Coronary artery (tissue), 2 donors: ENCODE results near the gene CCDC144A.
"Not testable (repeated sequence)": the region's sequence is repeated elsewhere in the genome, so short reads cannot be mapped to it uniquely, and the experiment has no call there.

Experiments
- DNase-seq: peaks from one replicate; pipeline ENCODE4 v3.0.0-alpha.2; 2017; ENCODE audit warnings: low spot score
- H3K27ac ChIP-seq, 2 donors: fragments of 200-600 bp; sonication (generic); one replicate each; pipeline ENCODE4 v1.5.1; 2016 to 2019
- H3K4me3 ChIP-seq: fragments of 200-600 bp; sonication (generic); 2 replicates; pipeline ENCODE4 v1.5.1; 2016; ENCODE audit warnings: mild to moderate bottlenecking, moderate library complexity

The CCDC144A gene

GRCh38 chr17:16751924-16752287 is 61.9 kb downstream of the CCDC144A start:
- not testable (repeated sequence) for H3K4me3 ChIP-seq, H3K27ac ChIP-seq, DNase-seq

GRCh38 chr17:16757520-16757919 is 67.5 kb downstream of the CCDC144A start:
- H3K27ac ChIP-seq, H3K4me3 ChIP-seq, DNase-seq: not testable (repeated sequence)

- not testable (repeated sequence) for H3K27ac ChIP-seq, DNase-seq, H3K4me3 ChIP-seq
Observed at GRCh38 chr17:16758177-16758576, 68.1 kb downstream of the CCDC144A start.

- not testable (repeated sequence) for H3K4me3 ChIP-seq, H3K27ac ChIP-seq, DNase-seq
Observed at GRCh38 chr17:16768290-16769175, 78.5 kb downstream of the CCDC144A start.

- H3K4me3 ChIP-seq, H3K27ac ChIP-seq, DNase-seq: not testable (repeated sequence)
Observed at GRCh38 chr17:16772394-16773145, 82.5 kb downstream of the CCDC144A start.

- H3K27ac ChIP-seq, H3K4me3 ChIP-seq, DNase-seq: not testable (repeated sequence)
Observed at GRCh38 chr17:16773146-16773522, 83.1 kb downstream of the CCDC144A start.

- not testable (repeated sequence) for DNase-seq, H3K4me3 ChIP-seq, H3K27ac ChIP-seq
Observed at GRCh38 chr17:16787851-16788250, 97.8 kb downstream of the CCDC144A start.

GRCh38 chr17:16788889-16789536 is 99.0 kb downstream of the CCDC144A start:
- H3K4me3 ChIP-seq, H3K27ac ChIP-seq, DNase-seq: not testable (repeated sequence)

- not testable (repeated sequence) for DNase-seq, H3K4me3 ChIP-seq, H3K27ac ChIP-seq
Observed at GRCh38 chr17:16789622-16790021, 99.6 kb downstream of the CCDC144A start.

GRCh38 chr17:16790313-16790871 is 100.4 kb downstream of the CCDC144A start:
- not testable (repeated sequence) for H3K27ac ChIP-seq, H3K4me3 ChIP-seq, DNase-seq

GRCh38 chr17:16794215-16794614 is 104.2 kb downstream of the CCDC144A start:
- H3K27ac ChIP-seq, DNase-seq, H3K4me3 ChIP-seq: not testable (repeated sequence)

GRCh38 chr17:16795894-16796293 is 105.9 kb downstream of the CCDC144A start:
- not testable (repeated sequence) for H3K27ac ChIP-seq, DNase-seq, H3K4me3 ChIP-seq

GRCh38 chr17:16804851-16805250 is 114.8 kb downstream of the CCDC144A start:
- H3K27ac ChIP-seq, H3K4me3 ChIP-seq, DNase-seq: not testable (repeated sequence)

GRCh38 chr17:16806599-16806998 is 116.6 kb downstream of the CCDC144A start:
- not testable (repeated sequence) for H3K4me3 ChIP-seq

GRCh38 chr17:16807620-16808019 is 117.6 kb downstream of the CCDC144A start:
- H3K4me3 ChIP-seq, DNase-seq, H3K27ac ChIP-seq: not testable (repeated sequence)

More at GRCh38 chr17:16806599-16806998, 116.6 kb downstream of the CCDC144A start:
- DNase-seq, H3K27ac ChIP-seq: not testable (repeated sequence)

GRCh38 chr17:16810236-16810635 is 120.2 kb downstream of the CCDC144A start:
- H3K4me3 ChIP-seq, DNase-seq, H3K27ac ChIP-seq: not testable (repeated sequence)

- H3K27ac ChIP-seq, DNase-seq, H3K4me3 ChIP-seq: not testable (repeated sequence)
Observed at GRCh38 chr17:16812126-16812525, 122.1 kb downstream of the CCDC144A start.
